Measurements from ENCODE around the gene NUMB.

Gene NUMB

DNA sequence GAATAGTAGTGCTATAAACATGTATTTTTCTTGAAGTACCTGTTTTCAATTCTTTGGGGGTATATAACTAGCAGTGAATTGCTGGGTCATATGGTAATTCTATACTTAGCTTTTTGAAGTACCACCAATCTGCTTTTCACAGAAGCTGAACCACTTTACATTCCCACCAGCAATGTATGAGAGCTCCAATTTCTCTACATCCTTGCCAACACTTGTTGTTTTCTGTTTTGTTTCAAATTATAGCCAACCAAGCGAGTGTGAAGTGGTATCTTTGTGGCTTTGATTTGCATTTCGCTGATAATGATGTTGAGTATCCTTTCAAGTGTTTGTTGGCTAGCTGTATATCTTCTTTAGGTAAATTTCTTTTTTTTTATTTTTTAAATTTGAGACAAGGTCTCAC lies 125.3 kb downstream of the NUMB start:
- in situ Hi-C loops (cut with HindIII; ENCODE audit: low sequenced_read_pairs) = loop anchor here (10.0 kb wide), 1 partner anchor 58 kb away; no protein-coding TSS in a partner anchor
- no peak overlapping the region for H3K4me3 ChIP-seq (ENCODE audit: low read depth, low read length)
- no peak for DNase-seq (ENCODE audit: low read depth)
- TF ChIP-seq, protein P1, sequence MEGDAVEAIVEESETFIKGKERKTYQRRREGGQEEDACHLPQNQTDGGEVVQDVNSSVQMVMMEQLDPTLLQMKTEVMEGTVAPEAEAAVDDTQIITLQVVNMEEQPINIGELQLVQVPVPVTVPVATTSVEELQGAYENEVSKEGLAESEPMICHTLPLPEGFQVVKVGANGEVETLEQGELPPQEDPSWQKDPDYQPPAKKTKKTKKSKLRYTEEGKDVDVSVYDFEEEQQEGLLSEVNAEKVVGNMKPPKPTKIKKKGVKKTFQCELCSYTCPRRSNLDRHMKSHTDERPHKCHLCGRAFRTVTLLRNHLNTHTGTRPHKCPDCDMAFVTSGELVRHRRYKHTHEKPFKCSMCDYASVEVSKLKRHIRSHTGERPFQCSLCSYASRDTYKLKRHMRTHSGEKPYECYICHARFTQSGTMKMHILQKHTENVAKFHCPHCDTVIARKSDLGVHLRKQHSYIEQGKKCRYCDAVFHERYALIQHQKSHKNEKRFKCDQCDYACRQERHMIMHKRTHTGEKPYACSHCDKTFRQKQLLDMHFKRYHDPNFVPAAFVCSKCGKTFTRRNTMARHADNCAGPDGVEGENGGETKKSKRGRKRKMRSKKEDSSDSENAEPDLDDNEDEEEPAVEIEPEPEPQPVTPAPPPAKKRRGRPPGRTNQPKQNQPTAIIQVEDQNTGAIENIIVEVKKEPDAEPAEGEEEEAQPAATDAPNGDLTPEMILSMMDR (IDR thresholded peaks at IDR 0.05; ENCODE audit: low read depth, low read length, missing control alignments) = no peak

DNA sequence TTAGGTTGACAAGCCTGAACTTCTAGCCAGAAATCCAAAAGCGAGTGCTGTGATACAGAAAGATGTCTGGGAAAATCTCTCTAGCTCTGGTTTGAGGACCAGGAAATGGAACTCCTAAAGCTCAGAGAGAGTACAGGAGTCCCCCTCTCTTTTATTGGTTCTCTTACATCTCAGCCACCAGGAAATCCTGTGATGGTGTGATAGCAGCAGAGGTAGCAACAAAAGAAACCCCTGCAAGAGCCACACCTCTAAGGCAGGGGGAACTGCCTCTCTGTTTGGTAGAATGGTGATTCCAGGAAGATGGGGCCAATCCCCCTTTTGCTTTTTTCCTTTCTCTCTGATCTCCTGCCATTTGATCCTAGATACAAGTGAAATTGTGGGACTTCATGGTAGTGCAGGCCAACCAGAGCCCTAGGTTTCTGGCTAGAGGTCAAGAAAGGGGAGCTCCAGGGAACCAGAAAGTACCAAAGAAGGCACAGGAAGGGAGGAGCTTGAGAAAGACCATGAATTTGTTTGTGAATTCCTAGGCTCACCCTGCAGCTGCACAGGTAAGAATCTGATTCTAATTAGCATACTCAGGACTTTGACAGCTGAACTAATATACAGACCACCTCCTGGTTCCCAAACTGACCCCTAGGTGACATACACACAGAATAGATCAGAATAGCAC lies 132.6 kb downstream of the NUMB start:
- in situ Hi-C loops (cut with HindIII; ENCODE audit: low sequenced_read_pairs) = no loop called here
- H3K4me3 ChIP-seq (ENCODE audit: low read depth, low read length) = no peak overlapping the region
- DNase-seq (ENCODE audit: low read depth) = no peak
- TF ChIP-seq, protein P1 (IDR thresholded peaks at IDR 0.05; ENCODE audit: low read depth, low read length, missing control alignments) = no peak

DNA sequence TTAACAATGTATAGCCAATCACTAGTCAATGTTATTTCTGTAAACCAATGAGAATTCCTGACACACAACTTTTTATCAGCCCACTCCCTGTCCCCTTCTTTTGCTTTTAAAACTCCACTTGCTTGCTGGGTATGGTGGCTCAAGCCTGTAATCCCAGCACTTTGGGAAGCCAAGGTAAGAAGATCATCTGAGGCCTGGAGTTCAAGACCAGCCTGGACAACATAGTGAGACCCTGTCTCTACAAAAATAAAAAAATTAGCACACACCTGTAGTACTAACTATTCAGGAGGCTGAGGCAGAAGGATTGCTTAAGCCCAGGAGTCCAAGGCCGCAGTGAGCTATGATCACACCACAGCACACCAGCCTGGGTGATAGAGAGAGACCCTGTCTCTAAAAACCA lies 133.3 kb downstream of the NUMB start:
- H3K4me3 ChIP-seq (ENCODE audit: low read depth, low read length) = no peak overlapping the region
- in situ Hi-C loops (cut with HindIII; ENCODE audit: low sequenced_read_pairs) = no loop called here
- TF ChIP-seq, protein P1 (IDR thresholded peaks at IDR 0.05; ENCODE audit: low read depth, low read length, missing control alignments) = no peak
- no peak for DNase-seq (ENCODE audit: low read depth)

DNA sequence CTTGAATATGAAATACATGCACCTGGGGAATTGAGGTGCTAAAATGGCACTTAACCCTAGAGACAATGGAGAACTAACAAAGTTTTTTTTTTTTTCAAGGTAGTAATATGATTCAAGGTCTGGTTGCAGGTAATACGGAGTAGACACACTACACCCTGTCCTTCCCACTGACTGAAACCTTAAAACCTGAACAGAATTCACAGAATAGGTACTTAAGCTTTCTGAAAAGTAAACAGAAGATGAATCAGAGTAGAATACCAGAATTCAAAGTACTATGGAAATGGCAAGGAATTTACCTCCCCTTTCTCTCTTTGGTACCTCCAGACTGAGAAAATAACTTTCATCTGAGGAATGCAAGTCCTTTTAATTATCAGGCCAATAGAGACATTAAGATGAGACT lies 133.8 kb downstream of the NUMB start:
- DNase-seq (ENCODE audit: low read depth) = no peak
- no peak overlapping the region for H3K4me3 ChIP-seq (ENCODE audit: low read depth, low read length)
- TF ChIP-seq, protein P1 (IDR thresholded peaks at IDR 0.05; ENCODE audit: low read depth, low read length, missing control alignments) = no peak
- in situ Hi-C loops (cut with HindIII; ENCODE audit: low sequenced_read_pairs) = no loop called here

DNA sequence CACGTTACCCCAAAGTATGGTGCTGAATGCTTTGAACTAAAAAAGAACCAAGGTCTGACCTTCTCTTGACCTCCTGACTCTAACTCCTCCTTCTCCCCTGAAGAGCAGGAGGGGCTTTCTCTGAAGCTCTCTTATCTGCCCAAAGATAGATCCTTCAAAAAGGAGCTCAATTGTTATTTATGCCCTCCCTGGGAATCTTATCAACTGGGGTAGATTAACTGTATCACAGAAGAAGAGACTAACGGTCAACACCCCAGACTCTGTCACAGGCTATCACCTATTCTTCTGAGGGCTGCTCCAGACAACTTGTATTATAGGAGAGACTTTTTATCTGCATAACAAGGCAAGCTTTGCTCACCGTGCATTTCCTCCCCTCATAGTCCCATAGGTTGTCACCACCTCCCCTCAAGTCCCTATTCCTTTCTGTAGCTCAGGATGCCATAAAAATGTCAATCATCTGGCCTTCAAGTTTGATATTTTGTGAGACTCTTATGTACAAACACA lies 134.4 kb downstream of the NUMB start:
- in situ Hi-C loops (cut with HindIII; ENCODE audit: low sequenced_read_pairs) = no loop called here
- DNase-seq (ENCODE audit: low read depth) = no peak
- no peak overlapping the region for H3K4me3 ChIP-seq (ENCODE audit: low read depth, low read length)
- TF ChIP-seq, protein P1 (IDR thresholded peaks at IDR 0.05; ENCODE audit: low read depth, low read length, missing control alignments) = no peak

DNA sequence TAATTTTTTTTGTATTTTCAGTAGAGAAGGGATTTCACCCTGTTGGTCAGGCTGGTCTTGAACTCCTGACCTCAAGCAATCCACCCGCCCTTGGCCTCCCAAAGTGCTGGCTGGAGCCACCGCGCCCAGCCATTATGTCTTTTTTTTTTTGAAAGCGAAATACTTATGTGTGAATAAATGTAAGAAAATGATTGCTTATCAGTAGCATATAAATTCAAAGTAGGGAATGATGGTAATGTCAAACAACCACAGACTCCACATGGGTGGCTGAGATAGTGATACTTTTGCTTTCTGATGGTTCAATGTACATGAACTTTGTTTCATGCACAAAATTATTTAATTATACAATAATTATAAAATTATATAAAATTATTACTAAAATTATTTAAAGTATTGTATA lies 145.2 kb downstream of the NUMB start:
- H3K4me3 ChIP-seq (ENCODE audit: low read depth, low read length) = no peak overlapping the region
- DNase-seq (ENCODE audit: low read depth) = no peak
- in situ Hi-C loops (cut with HindIII; ENCODE audit: low sequenced_read_pairs) = no loop called here
- TF ChIP-seq, protein P1 (IDR thresholded peaks at IDR 0.05; ENCODE audit: low read depth, low read length, missing control alignments) = no peak

All from astrocyte of the cerebellum (primary cell).